GM12872 (cell line): ENCODE measurements around the gene IFNA21.

Source experiments
- CTCF ChIP-seq: IDR thresholded peaks from 3 replicates; pipeline ENCODE4 v1.5.1; 2011; ENCODE audit warnings: low read depth, mild to moderate bottlenecking, low read length, moderate library complexity; ENCODE audit not compliant: insufficient read depth

IFNA21 gene

GRCh38 chr9:21121595-21122251, 44.7 kb downstream of the IFNA21 start:
- TF ChIP-seq CTCF, result no peak

GRCh38 chr9:21121079-21121478, 45.4 kb downstream of the IFNA21 start:
- TF ChIP-seq CTCF, result no peak

DNA sequence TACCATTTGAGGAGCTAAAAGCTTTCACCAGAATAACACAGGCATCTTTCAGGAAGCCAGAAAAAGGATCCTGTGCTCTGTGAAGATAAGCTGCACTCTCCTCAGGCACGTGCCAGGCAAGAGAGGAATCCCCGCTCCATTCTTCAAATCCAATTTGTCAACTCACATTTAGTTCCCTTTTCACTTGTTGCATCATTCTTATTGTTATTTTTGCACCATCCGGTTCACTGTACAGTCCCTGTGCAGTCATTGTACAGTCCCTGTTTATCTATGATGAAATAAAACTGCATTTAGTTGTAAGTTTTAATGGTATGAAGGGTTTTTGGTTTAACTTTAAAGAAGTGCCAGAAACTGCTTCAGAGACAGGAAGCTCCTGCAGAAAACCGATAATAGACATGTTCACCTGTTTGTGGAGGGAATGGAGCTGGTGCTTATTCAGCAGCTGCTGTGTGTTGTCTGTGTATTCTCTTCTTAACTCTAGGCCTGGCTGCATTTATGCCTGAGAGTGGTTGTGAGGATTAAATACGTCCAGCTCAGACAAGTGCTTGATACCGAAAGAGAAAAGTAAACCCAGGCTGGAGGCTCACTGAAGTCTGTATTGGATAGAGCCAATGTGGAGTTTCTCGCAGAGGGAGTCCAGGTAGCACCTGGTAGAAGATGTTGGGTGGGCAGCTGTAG, 47.2 kb downstream of the IFNA21 start:
- no peak for TF ChIP-seq CTCF
